Fibroblast of lung (primary cell): ENCODE results near the gene BAIAP2. TPM values are rescaled to one million over a fixed set of nuclear protein-coding genes. Genes with fewer than 3 reads are reported as not detected.

Experiments
- DNase-seq, 2 donors: peaks; one replicate each; pipeline versions ENCODE4 v3.0.0 to v3.0.0-alpha.2; 2010; ENCODE audit warnings: low read depth in 2 of 2
- H2AFZ ChIP-seq: 2 replicates; pipeline ENCODE4 v1.5.1; 2012; ENCODE audit warnings: low read length, control low read depth, inconsistent platforms
- H3K27ac ChIP-seq: 2 replicates; pipeline ENCODE4 v1.5.1; 2011; ENCODE audit warnings: low read length, control low read depth; ENCODE audit not compliant: insufficient read depth
- H3K27me3 ChIP-seq: 2 replicates; pipeline ENCODE4 v1.5.1; 2011; ENCODE audit warnings: mild to moderate bottlenecking, low read length; ENCODE audit not compliant: control insufficient read depth, insufficient read depth
- H3K36me3 ChIP-seq: 2 replicates; pipeline ENCODE4 v1.5.1; 2011; ENCODE audit warnings: low read length; ENCODE audit not compliant: control insufficient read depth, insufficient read depth
- H3K4me1 ChIP-seq: 2 replicates; pipeline ENCODE4 v1.5.1; 2011; ENCODE audit warnings: low read length; ENCODE audit not compliant: control insufficient read depth, insufficient read depth; ENCODE audit errors: extremely low read depth
- H3K4me2 ChIP-seq: 2 replicates; pipeline ENCODE4 v1.5.1; 2011; ENCODE audit warnings: low read length, control low read depth; ENCODE audit not compliant: insufficient read depth; ENCODE audit errors: extremely low read depth
- H3K4me3 ChIP-seq, 4 experiments: fragments of 200-600 bp in 1 of 4; sonication (generic) in 1 of 4; replicated peaks in 1 of 4; 2 replicates each; pipeline ENCODE4 v1.5.1; 2011 to 2016; ENCODE audit warnings: low read length in 4 of 4, low read depth in 3 of 4, mild to moderate bottlenecking in 3 of 4, control low read depth in 2 of 4, inconsistent platforms in 1 of 4, mixed read lengths in 1 of 4; ENCODE audit not compliant: insufficient read depth in 1 of 4; ENCODE audit errors: control extremely low read depth in 1 of 4
- H3K79me2 ChIP-seq: 2 replicates; pipeline ENCODE4 v1.5.1; 2012; ENCODE audit warnings: mild to moderate bottlenecking, low read length, inconsistent platforms; ENCODE audit not compliant: control insufficient read depth, insufficient read depth
- H3K9ac ChIP-seq: 2 replicates; pipeline ENCODE4 v1.5.1; 2011; ENCODE audit warnings: mild to moderate bottlenecking, low read length, control low read depth; ENCODE audit not compliant: insufficient read depth
- H3K9me3 ChIP-seq: 2 replicates; pipeline ENCODE4 v1.5.1; 2012; ENCODE audit warnings: low read depth, low read length; ENCODE audit not compliant: control insufficient read depth, insufficient read depth
- H4K20me1 ChIP-seq: 2 replicates; pipeline ENCODE4 v1.5.1; 2011; ENCODE audit warnings: low read length; ENCODE audit not compliant: control insufficient read depth, insufficient read depth; ENCODE audit errors: extremely low read depth
- CTCF ChIP-seq, 2 donors: IDR thresholded peaks in 1 of 2; conservative IDR thresholded peaks in 1 of 2; 1 replicate in 1 of 2; 2 replicates in 1 of 2; pipeline ENCODE4 v1.5.1; 2011 to 2012; ENCODE audit warnings: low read length in 2 of 2, control low read depth in 1 of 2, inconsistent platforms in 1 of 2, low read depth in 1 of 2, mild to moderate bottlenecking in 1 of 2
- EZH2 ChIP-seq: IDR thresholded peaks from 2 replicates; pipeline ENCODE4 v1.5.1; 2012; ENCODE audit warnings: low read length, control low read depth, mild to moderate bottlenecking; ENCODE audit errors: missing control alignments
- polyA plus RNA-seq, 2 donors: library from polyadenylated mRNA; depleted of rRNA in 1 of 2; stranded (reverse) in 1 of 2; unstranded in 1 of 2; fragments of >200 nt; gene quantifications; 2 replicates each; pipeline ENCODE4 v1.2.1, GENCODE V29; 2011 to 2012; ENCODE audit warnings: missing spikeins in 1 of 2
- total RNA-seq: library from RNA; depleted of rRNA; stranded (reverse); fragments of >200 nt; gene quantifications from 2 replicates; pipeline ENCODE4 v1.2.1, GENCODE V29; 2014

Gene BAIAP2
- total and polyA plus RNA-seq, 2 donors (not counting 1 experiment from before 2014, with no cell fraction given), result 6.0 to 13.4 TPM

- no peaks in the 10 kb centered on the region for H3K9me3 ChIP-seq
These were observed 24.0 kb upstream of the BAIAP2 start for GRCh38 chr17:81010935-81011334.

GRCh38 chr17:81011951-81012350, 23.0 kb upstream of the BAIAP2 start:
- Histone ChIP-seq H3K9ac (no peak overlapping the region), H3K4me2 (no peak overlapping the region), H3K27me3 (peaks cover 1% of the 10 kb centered on the region), H3K36me3 (no peaks in the 10 kb centered on the region), H3K9me3 (no peaks in the 10 kb centered on the region), H4K20me1 (no peaks in the 10 kb centered on the region), H3K4me3 (no peak overlapping the region), H2AFZ (no peak overlapping the region), H3K79me2 (no peaks in the 10 kb centered on the region), H3K4me1 (no peaks in the 10 kb centered on the region), H3K27ac (no peak overlapping the region)
- TF ChIP-seq EZH2, result no peak
- no peak for TF ChIP-seq CTCF (conservative IDR thresholded peaks at IDR 0.05 in 1 of 2, IDR thresholded peaks at IDR 0.05 in 1 of 2; ENCODE audit: low read depth in 1 of 2, low read length in 2 of 2)
- DNase-seq, result peak in 1 of 2 donors; percentile 54

More at GRCh38 chr17:81010935-81011334, 24.0 kb upstream of the BAIAP2 start:
- Histone ChIP-seq H3K79me2 (no peaks in the 10 kb centered on the region), H3K4me3 (no peak overlapping the region), H3K27ac (no peak overlapping the region), H4K20me1 (no peaks in the 10 kb centered on the region), H3K36me3 (no peaks in the 10 kb centered on the region), H3K4me2 (no peak overlapping the region), H3K9ac (no peak overlapping the region), H3K27me3 (peaks cover 6% of the 10 kb centered on the region), H3K4me1 (no peaks in the 10 kb centered on the region), H2AFZ (no peak overlapping the region)
- no peak for TF ChIP-seq EZH2
- TF ChIP-seq CTCF (conservative IDR thresholded peaks at IDR 0.05 in 1 of 2, IDR thresholded peaks at IDR 0.05 in 1 of 2; ENCODE audit: low read depth in 1 of 2, low read length in 2 of 2), result no peak
- DNase-seq, result no peak

GRCh38 chr17:81012574-81013447, 22.1 kb upstream of the BAIAP2 start:
- Histone ChIP-seq H3K4me3 (no peak overlapping the region), H3K27ac (no peak overlapping the region), H3K79me2 (no peaks in the 10 kb centered on the region), H2AFZ (no peak overlapping the region), H3K27me3 (no peaks in the 10 kb centered on the region), H3K4me2 (no peak overlapping the region), H3K4me1 (peaks cover under 1% of the 10 kb centered on the region), H3K9me3 (no peaks in the 10 kb centered on the region), H3K9ac (no peak overlapping the region), H4K20me1 (no peaks in the 10 kb centered on the region), H3K36me3 (no peaks in the 10 kb centered on the region)
- DNase-seq, result no peak
- TF ChIP-seq CTCF (conservative IDR thresholded peaks at IDR 0.05 in 1 of 2, IDR thresholded peaks at IDR 0.05 in 1 of 2; ENCODE audit: low read depth in 1 of 2, low read length in 2 of 2) (no peak), EZH2 (no peak)
